Tibial nerve (tissue), 4 donors: ENCODE results near the gene SLC9A3. TPM values are rescaled to one million over a fixed set of nuclear protein-coding genes. Genes with fewer than 3 reads are reported as not detected.
A peak's percentile ranks its signal among the peaks of the same experiment; 100 is the strongest.

ENCODE experiments used
- DNase-seq, 2 donors: peaks; one replicate each; pipeline ENCODE4 v3.0.0-alpha.2; 2019; ENCODE audit warnings: low spot score in 2 of 2
- H3K27ac ChIP-seq, 4 donors: fragments of 200-600 bp; sonication (generic) in 3 of 4; one replicate each; pipeline ENCODE4 v1.5.1; 2017 to 2019; ENCODE audit warnings: mild to moderate bottlenecking in 1 of 4
- H3K27me3 ChIP-seq, 2 donors: fragments of 200-600 bp; sonication (generic) in 1 of 2; one replicate each; pipeline versions ENCODE4 v1.5.1 to v1.6.0; 2017 to 2019
- H3K36me3 ChIP-seq, 3 donors: fragments of 200-600 bp; sonication (generic); one replicate each; pipeline ENCODE4 v1.5.1; 2018 to 2019
- H3K4me1 ChIP-seq, 4 donors: fragments of 200-600 bp; sonication (generic) in 3 of 4; one replicate each; pipeline ENCODE4 v1.5.1; 2017 to 2019
- H3K4me3 ChIP-seq, 4 donors: fragments of 200-600 bp; sonication (generic) in 3 of 4; one replicate each; pipeline ENCODE4 v1.5.1; 2017 to 2019; ENCODE audit warnings: mild to moderate bottlenecking in 1 of 4, moderate library complexity in 1 of 4
- H3K9me3 ChIP-seq, 4 donors: fragments of 200-600 bp; sonication (generic) in 3 of 4; one replicate each; pipeline ENCODE4 v1.5.1; 2017 to 2019
- EP300 ChIP-seq, 2 donors: sonication (generic); formaldehyde crosslinking; IDR thresholded peaks; one replicate each; pipeline ENCODE4 v1.6.1; 2017; ENCODE audit warnings: antibody characterized with exemption in 2 of 2, mild to moderate bottlenecking in 1 of 2
- POLR2A ChIP-seq, 2 donors: fragments of 450-650 bp; IDR thresholded peaks; one replicate each; pipeline ENCODE4 v1.6.1; 2017; ENCODE audit warnings: antibody characterized with exemption in 2 of 2, mild to moderate bottlenecking in 2 of 2, moderate library complexity in 2 of 2
- WGBS, 2 donors: methylation state at CpG; one replicate each; pipeline ENCODE4 v1.1.5; 2018; 5-methylcytosine and 5-hydroxymethylcytosine counted together
- total RNA-seq, 4 donors: library from RNA; depleted of rRNA; stranded (reverse); fragments of >200 nt; gene quantifications; one replicate each; pipeline ENCODE4 v1.1.0, GENCODE V29; 2016
- TF ChIP-seq, protein P1 (sequence below), 5 experiments: fragments of 200-600 bp in 3 of 5; fragments of 450-650 bp in 2 of 5; sonication (generic) in 3 of 5; IDR thresholded peaks; one replicate each; pipeline ENCODE4 v1.5.1; 2016 to 2019; ENCODE audit warnings: antibody characterized with exemption in 5 of 5, mild to moderate bottlenecking in 3 of 5, moderate library complexity in 2 of 5

Gene SLC9A3
- total RNA-seq, 4 donors from 2014 or later: 11.4 to 32.7 (median 17.9) TPM

DNA sequence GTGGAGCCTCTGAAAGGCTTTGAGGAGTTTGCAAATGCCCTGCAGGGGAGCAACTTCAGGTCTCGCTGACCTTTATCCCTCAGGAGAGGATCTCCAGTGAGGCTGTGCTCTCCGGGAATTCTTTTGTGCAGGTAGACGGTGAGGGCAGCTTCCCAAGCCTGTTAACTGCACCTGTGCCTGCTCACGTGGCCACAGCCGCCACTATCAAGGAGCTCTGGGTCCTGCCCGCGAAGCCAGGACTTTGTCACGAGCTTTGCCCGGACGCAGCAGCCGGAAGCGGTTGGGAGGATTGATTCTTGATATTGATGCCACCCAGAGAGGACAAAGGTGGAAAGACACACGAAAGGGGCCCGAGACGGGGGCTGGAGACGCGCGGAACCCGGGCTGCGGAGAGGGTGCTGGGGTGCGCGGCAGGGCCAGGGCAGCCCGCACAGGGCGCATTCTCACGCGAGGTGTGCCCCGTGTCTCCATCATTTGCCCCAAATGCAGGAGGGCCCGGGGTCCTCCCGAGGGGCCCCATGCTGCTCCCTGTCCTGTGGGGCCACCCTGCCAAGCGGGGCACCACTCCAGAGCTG is 18.2 kb downstream of the SLC9A3 start:
- Histone ChIP-seq H3K9me3 (no peaks in the 10 kb centered on the region), H3K27ac (no peak overlapping the region), H3K36me3 (no peaks in the 10 kb centered on the region), H3K27me3 (peaks cover 0 to 38% of the 10 kb centered on the region in 2 donors), H3K4me3 (no peak overlapping the region), H3K4me1 (peaks cover 0 to 19% (median 0%) of the 10 kb centered on the region in 4 donors)
- DNase-seq: no peak
- TF ChIP-seq POLR2A (IDR thresholded peaks at IDR 0.05): no peak
- TF ChIP-seq EP300 (IDR thresholded peaks at IDR 0.05): no peak
- TF ChIP-seq, protein P1, sequence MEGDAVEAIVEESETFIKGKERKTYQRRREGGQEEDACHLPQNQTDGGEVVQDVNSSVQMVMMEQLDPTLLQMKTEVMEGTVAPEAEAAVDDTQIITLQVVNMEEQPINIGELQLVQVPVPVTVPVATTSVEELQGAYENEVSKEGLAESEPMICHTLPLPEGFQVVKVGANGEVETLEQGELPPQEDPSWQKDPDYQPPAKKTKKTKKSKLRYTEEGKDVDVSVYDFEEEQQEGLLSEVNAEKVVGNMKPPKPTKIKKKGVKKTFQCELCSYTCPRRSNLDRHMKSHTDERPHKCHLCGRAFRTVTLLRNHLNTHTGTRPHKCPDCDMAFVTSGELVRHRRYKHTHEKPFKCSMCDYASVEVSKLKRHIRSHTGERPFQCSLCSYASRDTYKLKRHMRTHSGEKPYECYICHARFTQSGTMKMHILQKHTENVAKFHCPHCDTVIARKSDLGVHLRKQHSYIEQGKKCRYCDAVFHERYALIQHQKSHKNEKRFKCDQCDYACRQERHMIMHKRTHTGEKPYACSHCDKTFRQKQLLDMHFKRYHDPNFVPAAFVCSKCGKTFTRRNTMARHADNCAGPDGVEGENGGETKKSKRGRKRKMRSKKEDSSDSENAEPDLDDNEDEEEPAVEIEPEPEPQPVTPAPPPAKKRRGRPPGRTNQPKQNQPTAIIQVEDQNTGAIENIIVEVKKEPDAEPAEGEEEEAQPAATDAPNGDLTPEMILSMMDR (IDR thresholded peaks at IDR 0.05): no peak
- 70 to 81% methylated on average over 30 of the region's 30 CpGs for WGBS, 2 donors

DNA sequence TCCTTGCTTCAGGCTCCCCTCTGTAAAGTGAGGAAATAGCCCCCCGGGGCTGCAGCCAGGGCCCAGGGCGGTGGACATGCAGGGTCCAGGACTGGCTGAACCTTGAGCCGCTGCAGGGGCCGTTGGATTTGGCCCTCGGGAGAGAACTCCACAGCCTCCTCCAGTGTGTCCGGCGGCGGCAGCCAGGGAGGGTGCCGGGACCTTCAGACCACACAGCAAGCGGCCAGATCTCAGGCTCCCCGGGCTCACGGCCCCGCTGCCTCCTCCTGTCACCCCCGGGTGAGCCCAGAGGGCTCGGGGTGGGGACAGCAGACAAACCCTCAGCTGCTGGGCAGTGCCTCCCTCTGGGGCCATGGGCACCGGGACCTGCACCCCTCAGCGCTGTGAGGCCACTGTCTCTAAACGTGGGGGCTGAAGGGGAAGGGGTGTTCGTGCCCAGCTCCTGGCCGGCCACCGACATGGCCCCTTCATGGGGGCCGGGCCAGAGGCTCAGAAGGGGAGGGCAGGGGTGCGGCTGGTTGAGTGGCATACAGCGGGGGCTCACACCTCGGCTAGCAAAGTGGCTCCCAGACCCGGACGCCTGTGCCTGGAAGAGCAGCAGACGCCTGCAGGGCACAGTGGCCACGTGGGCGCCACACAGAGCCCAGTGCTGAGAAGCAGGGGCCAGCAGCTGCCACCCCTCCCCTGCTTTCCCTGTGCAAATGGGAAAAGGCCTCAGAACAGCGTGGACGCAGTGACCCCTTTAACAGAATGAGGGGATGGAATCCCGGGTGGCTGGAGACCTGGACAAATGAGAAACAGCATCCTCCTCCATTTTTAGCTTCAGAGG is 19.7 kb downstream of the SLC9A3 start:
- H3K27me3 ChIP-seq: peaks cover 0 to 49% of the 10 kb centered on the region in 2 donors
- no peaks in the 10 kb centered on the region for H3K9me3 ChIP-seq
- no peak overlapping the region for H3K4me3 ChIP-seq
- no peak for DNase-seq
- no peak for TF ChIP-seq POLR2A (IDR thresholded peaks at IDR 0.05)
- TF ChIP-seq, protein P1 (IDR thresholded peaks at IDR 0.05): no peak
- TF ChIP-seq EP300 (IDR thresholded peaks at IDR 0.05): no peak
- 41 to 57% methylated on average over 17 to 30 of the region's 33 CpGs for WGBS, 2 donors
- H3K36me3 ChIP-seq: no peaks in the 10 kb centered on the region
- H3K4me1 ChIP-seq: peaks cover 0 to 19% (median 0%) of the 10 kb centered on the region in 4 donors
- no peak overlapping the region for H3K27ac ChIP-seq

DNA sequence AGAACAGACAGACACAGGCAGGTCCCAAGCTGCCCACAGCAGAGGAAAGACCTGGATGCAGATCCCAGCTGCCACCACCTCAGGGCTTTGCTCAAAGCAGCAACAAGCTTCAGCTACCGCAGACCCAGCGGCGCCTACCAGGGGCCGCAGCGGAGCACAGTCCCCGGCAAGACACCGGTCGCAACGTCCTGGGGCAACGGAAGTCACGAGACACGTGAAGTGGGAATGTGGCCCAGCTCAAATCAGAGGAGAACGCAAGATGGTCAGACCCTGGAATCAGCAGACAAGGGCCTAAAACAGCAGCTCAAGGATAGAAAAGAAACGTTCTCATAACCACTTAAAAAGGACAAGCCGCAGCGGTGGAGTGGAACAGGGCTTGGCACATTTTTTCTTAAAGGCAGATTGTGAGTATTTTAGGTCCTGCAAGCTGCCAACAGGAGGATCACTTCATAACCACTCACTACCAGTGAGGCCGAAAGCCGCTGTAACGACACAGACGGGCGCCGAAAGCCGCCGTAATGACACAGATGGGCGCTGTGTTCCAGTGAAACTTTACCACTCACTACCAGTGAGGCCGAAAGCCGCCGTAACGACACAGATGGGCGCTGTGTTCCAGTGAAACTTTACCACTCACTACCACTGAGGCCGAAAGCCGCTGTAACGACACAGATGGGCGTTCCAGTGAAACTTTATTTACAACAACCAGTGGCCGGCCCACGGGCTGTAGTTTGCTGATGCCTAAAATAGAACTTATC is 21.7 kb downstream of the SLC9A3 start:
- 63 to 78% methylated on average over 31 to 36 of the region's 36 CpGs for WGBS, 2 donors
- no peaks in the 10 kb centered on the region for H3K9me3 ChIP-seq
- H3K27ac ChIP-seq: peak overlapping the region in 1 of 4 donors; percentile 39
- H3K27me3 ChIP-seq: peaks cover 0 to 49% of the 10 kb centered on the region in 2 donors
- H3K4me3 ChIP-seq: no peak overlapping the region
- peaks cover 0 to 19% (median 0%) of the 10 kb centered on the region in 4 donors for H3K4me1 ChIP-seq
- H3K36me3 ChIP-seq: no peaks in the 10 kb centered on the region
- no peak for DNase-seq
- TF ChIP-seq POLR2A (IDR thresholded peaks at IDR 0.05) (no peak), EP300 (IDR thresholded peaks at IDR 0.05) (no peak)

DNA sequence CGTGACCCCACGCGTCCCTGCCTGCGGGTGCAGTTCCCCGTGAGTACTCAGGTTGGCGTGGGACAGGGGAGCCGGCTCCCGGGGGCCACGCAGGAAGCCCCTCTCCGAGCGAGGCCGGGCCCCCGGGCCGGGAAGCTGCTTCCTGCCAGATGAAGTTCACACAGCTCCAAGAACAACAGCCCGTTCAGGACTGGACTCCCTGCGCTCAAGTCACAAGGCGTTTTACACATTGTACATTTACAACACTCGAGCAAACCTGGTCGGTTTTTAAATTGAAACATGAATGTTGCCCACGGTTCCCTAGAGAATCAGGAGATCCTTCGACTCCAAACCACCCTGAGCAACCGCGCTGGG is 22.4 kb downstream of the SLC9A3 start:
- TF ChIP-seq EP300 (IDR thresholded peaks at IDR 0.05): no peak
- TF ChIP-seq, protein P1 (IDR thresholded peaks at IDR 0.05): no peak
- no peak for TF ChIP-seq POLR2A (IDR thresholded peaks at IDR 0.05)
- H3K27me3 ChIP-seq: peaks cover 0 to 49% of the 10 kb centered on the region in 2 donors
- peaks cover 0 to 19% (median 0%) of the 10 kb centered on the region in 4 donors for H3K4me1 ChIP-seq
- WGBS, 2 donors: 2 to 14% methylated on average over 8 to 23 of the region's 23 CpGs
- H3K9me3 ChIP-seq: no peaks in the 10 kb centered on the region
- DNase-seq: no peak
- H3K36me3 ChIP-seq: no peaks in the 10 kb centered on the region
- peak overlapping the region in 1 of 4 donors; percentile 39 for H3K27ac ChIP-seq
- no peak overlapping the region for H3K4me3 ChIP-seq

DNA sequence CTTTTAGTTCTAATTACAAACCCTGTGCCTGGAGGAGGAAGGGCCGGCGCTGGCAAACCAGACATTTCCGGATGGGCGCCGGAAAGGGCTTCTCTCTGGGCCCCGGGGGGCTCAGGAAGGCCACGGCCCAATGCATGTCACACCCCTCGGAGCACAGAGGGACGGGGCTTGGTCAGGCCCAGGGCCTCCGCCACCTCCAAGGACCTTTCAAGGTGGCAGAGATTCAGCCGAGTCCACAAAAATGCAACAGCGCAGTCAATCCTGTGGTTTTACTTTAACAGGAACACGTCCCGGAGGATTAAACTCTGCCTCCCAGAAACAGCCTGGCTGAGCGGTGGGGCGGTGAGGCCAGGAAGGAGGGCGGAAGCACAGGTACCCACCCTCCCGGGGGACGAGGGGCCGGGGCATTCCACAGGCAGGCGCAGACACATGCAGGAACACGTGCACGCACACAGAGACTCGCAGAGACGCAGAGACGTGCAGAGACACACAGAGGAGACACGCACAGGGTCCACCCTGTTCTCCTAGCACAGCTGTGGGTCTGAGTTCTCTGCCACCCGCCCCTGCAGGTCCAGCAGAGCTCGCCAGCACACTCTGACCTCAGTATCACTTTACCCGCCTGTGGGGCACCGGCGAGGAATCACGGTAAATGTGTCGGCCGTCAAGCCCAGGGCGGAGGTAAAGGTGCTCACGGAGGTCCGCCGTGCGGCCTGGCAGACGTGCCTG is 23.0 kb downstream of the SLC9A3 start:
- H3K9me3 ChIP-seq: no peaks in the 10 kb centered on the region
- WGBS, 2 donors: 56 to 64% methylated on average over 27 to 41 of the region's 41 CpGs
- H3K4me1 ChIP-seq: peaks cover 0 to 19% (median 0%) of the 10 kb centered on the region in 4 donors
- no peak for DNase-seq
- peak overlapping the region in 1 of 4 donors; percentile 39 for H3K27ac ChIP-seq
- peaks cover 0 to 49% of the 10 kb centered on the region in 2 donors for H3K27me3 ChIP-seq
- H3K4me3 ChIP-seq: no peak overlapping the region
- TF ChIP-seq POLR2A (IDR thresholded peaks at IDR 0.05): no peak
- H3K36me3 ChIP-seq: no peaks in the 10 kb centered on the region
